ENCODE results near the gene LRBA. TPM values are rescaled to one million over a fixed set of nuclear protein-coding genes. Genes with fewer than 3 reads are reported as not detected.

LRBA gene
- total RNA-seq, 2 experiments from 2014 or later = 53.7 to 54.6 TPM

DNA sequence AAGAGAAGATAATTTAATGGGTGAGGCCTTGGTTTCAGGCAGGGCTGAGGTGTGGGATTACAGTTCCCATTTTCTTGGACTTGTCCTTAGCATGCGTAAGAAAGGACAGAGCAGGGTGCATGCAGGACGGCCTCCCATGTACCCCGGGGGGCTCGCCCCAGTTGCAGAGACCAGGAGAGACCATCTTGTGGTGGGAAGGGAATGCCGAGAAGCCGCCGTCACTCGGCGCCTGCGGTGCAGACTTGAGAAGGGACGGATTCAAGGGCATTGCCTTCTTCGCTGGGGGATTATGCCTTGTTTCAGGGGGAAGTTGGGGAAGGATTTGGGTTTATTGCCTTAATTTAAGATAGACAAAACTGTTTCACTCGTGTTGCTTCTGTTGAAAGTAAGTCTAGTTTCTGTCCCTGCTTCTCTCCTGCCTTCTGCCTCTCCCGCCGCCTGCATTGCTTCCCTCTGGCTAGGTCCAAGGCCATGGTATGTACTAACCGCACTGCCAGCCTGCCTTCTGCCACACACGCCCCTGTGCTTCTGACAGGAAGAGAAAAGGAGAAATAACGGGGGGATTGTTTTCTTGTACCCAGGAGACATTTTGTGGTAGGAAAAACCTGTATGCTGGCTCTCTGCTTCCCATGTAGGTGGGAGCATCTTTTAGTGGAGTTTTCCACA is 761.0 kb downstream of the LRBA start:
- intact Hi-C loops (cut with micrococcal nuclease) = no loop called here
- Mint-ChIP-seq H3K9me3 (no peaks in the 10 kb centered on the region), H3K4me3 (no peak overlapping the region), H3K27ac (no peak overlapping the region), H3K4me1 (ENCODE audit: low read depth) (no peaks in the 10 kb centered on the region), H3K27me3 (ENCODE audit: low read depth) (no peaks in the 10 kb centered on the region), H3K36me3 (ENCODE audit: low read depth) (peaks cover 1% of the 10 kb centered on the region)
- DNase-seq = no peak
- CTCF ChIA-PET = no interaction called here

DNA sequence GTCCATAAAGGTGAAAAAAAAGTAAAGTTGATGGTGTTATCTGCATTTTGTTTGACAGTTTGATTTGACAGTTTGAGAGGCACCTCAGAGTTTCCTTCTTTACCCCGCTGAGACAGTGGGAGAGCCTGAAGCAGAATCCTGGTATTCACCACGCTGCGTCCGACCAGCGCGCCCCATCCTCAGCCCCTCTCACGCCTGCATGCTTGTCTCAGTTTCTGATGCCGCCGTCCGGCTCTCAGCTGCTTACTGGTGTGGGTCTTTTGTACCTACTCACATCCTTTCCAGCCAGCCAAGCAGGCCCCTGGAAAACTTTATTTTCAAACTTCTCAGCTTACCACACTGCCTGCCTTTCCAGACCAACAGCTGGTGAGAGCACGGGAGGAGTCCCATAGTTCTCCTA is 761.7 kb downstream of the LRBA start:
- CTCF ChIA-PET = no interaction called here
- intact Hi-C loops (cut with micrococcal nuclease) = no loop called here
- no peak overlapping the region for H3K4me3 Mint-ChIP-seq
- H3K27me3 Mint-ChIP-seq (ENCODE audit: low read depth) = no peaks in the 10 kb centered on the region
- DNase-seq = no peak
- peaks cover 1% of the 10 kb centered on the region for H3K36me3 Mint-ChIP-seq (ENCODE audit: low read depth)
- H3K27ac Mint-ChIP-seq = no peak overlapping the region
- no peaks in the 10 kb centered on the region for H3K9me3 Mint-ChIP-seq
- H3K4me1 Mint-ChIP-seq (ENCODE audit: low read depth) = no peaks in the 10 kb centered on the region

DNA sequence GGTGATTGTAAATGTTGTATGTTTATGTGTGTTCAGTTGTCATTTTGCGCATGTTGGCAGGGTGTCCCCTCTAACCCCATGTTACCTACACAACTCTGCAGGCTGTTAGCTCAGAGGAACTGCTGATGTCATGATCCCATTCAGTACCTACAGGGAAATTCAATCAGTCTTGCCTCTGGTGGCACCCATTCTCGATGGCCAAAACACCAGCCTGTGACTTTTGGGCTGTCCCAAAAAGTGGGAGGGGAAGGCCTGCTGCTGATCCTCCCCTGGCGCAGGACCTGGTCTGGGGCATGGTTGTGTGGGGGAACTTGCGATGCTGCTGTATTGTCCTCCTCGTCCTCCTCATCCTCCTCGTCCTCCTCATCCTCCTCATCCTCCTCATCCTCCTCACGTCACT is 762.3 kb downstream of the LRBA start:
- DNase-seq = no peak
- intact Hi-C loops (cut with micrococcal nuclease) = no loop called here
- Mint-ChIP-seq H3K4me3 (no peak overlapping the region), H3K36me3 (ENCODE audit: low read depth) (peaks cover 1% of the 10 kb centered on the region), H3K9me3 (no peaks in the 10 kb centered on the region), H3K4me1 (ENCODE audit: low read depth) (no peaks in the 10 kb centered on the region), H3K27ac (no peak overlapping the region), H3K27me3 (ENCODE audit: low read depth) (no peaks in the 10 kb centered on the region)
- CTCF ChIA-PET = no interaction called here

DNA sequence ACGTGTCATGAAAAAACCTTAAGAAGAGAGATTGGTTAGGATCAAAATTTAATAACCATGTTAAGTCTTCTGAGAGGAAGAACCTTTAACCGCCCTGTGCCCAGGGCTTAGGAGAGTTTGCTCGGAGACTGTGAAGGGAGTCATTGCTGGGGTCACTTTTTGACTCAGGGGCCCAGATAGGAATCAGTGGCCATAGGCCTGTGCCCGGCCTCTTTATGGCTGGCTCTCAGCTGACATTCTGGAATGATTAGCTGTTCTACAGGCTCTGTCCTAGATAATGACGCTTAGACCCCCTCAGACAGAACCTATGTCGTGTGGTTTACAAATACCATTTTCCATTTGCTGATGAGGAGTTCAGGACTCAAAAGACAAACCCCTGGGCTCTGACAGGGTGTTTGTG is 762.8 kb downstream of the LRBA start:
- no peaks in the 10 kb centered on the region for H3K9me3 Mint-ChIP-seq
- no peak overlapping the region for H3K27ac Mint-ChIP-seq
- H3K27me3 Mint-ChIP-seq (ENCODE audit: low read depth) = no peaks in the 10 kb centered on the region
- H3K36me3 Mint-ChIP-seq (ENCODE audit: low read depth) = peaks cover 1% of the 10 kb centered on the region
- CTCF ChIA-PET = no interaction called here
- intact Hi-C loops (cut with micrococcal nuclease) = no loop called here
- no peaks in the 10 kb centered on the region for H3K4me1 Mint-ChIP-seq (ENCODE audit: low read depth)
- DNase-seq = no peak
- H3K4me3 Mint-ChIP-seq = no peak overlapping the region

DNA sequence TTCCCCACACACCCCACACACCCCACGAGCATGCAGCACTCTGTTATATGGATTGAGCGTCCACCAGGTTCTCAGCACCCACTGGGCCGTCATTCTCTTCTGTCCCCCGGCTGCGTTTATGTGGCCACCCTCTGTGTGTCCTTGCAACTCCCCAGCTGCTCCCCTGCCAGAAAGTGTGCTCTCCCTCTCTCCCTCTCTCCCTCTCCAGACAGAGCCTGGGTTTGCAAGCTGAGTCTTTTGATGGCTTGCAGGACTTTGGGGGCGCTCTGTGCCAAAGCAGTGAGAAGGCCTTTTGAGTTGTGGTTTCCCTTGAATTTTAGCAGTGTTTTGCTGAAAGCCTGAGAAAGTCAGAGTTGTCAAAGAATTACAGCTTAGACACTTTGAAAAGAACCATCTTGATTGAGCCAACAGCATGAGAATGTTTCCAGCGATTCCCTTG is 763.3 kb downstream of the LRBA start:
- Mint-ChIP-seq H3K27ac (no peak overlapping the region), H3K4me3 (no peak overlapping the region), H3K27me3 (ENCODE audit: low read depth) (no peaks in the 10 kb centered on the region), H3K36me3 (ENCODE audit: low read depth) (peaks cover 1% of the 10 kb centered on the region), H3K4me1 (ENCODE audit: low read depth) (no peaks in the 10 kb centered on the region), H3K9me3 (no peaks in the 10 kb centered on the region)
- CTCF ChIA-PET = no interaction called here
- intact Hi-C loops (cut with micrococcal nuclease) = no loop called here
- DNase-seq = no peak

DNA sequence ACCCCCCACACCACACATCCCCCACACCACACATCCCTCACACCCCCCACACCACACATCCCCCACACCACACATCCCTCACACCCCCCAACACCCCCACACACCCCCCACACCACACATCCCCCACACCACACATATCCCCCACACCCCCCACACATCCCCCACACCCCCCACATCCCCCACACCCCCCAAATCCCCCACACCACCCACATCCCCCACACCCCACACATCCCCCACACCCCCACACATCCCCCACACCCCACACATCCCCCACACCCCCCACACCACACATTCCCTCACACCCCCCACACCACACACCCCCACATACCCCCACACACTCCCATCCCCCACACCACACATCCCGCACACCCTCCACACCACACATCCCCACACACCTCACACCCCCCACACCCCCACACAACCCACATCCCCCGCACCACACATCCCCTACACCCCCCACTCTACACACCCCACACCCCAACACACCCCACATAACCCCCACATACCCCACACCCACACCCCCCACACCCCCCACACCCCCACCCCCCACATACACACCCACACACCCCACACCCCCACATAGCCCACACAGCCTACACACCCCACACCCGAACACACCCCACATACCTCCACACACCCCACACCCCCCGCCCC is 764.0 kb downstream of the LRBA start:
- H3K4me1 Mint-ChIP-seq (ENCODE audit: low read depth) = no peaks in the 10 kb centered on the region
- no peaks in the 10 kb centered on the region for H3K9me3 Mint-ChIP-seq
- no peak overlapping the region for H3K27ac Mint-ChIP-seq
- CTCF ChIA-PET = no interaction called here
- no peak for DNase-seq
- intact Hi-C loops (cut with micrococcal nuclease) = no loop called here
- H3K4me3 Mint-ChIP-seq = no peak overlapping the region
- H3K27me3 Mint-ChIP-seq (ENCODE audit: low read depth) = no peaks in the 10 kb centered on the region
- no peaks in the 10 kb centered on the region for H3K36me3 Mint-ChIP-seq (ENCODE audit: low read depth)

DNA sequence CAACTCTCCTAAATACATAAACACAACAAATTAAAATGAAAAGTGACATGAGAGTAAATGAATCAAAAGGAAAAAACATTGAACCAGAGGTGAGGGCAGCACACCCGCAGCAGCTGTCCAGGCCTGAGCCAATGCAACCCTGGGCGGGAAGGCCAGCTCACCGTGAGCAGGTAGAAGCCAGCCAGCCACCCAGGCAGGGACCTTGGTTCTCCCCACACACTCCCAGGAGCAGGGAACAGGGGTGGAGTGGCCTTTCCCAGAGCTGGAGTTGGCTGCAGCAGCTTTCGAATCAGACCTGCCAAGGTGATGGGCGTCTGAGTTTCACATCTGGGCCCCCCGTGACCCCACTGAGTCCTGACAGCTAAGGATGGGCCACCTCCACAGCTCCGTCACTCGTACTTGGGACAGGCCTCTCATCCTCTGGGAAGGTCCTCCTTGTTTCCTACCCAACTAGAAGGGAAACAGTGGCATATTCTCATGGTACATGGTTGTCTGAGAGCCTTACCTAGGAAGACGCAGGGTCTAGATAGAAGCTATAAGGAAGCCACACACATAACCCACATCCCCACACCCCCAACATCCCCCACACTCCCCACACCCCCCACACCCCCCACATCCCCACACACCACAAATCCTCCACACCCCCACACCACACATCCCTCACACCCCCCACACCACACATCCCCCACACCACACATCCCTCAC is 764.6 kb downstream of the LRBA start:
- DNase-seq = no peak
- H3K4me1 Mint-ChIP-seq (ENCODE audit: low read depth) = no peaks in the 10 kb centered on the region
- H3K36me3 Mint-ChIP-seq (ENCODE audit: low read depth) = no peaks in the 10 kb centered on the region
- H3K4me3 Mint-ChIP-seq = no peak overlapping the region
- H3K27me3 Mint-ChIP-seq (ENCODE audit: low read depth) = no peaks in the 10 kb centered on the region
- CTCF ChIA-PET = no interaction called here
- no peak overlapping the region for H3K27ac Mint-ChIP-seq
- intact Hi-C loops (cut with micrococcal nuclease) = no loop called here
- H3K9me3 Mint-ChIP-seq = no peaks in the 10 kb centered on the region

DNA sequence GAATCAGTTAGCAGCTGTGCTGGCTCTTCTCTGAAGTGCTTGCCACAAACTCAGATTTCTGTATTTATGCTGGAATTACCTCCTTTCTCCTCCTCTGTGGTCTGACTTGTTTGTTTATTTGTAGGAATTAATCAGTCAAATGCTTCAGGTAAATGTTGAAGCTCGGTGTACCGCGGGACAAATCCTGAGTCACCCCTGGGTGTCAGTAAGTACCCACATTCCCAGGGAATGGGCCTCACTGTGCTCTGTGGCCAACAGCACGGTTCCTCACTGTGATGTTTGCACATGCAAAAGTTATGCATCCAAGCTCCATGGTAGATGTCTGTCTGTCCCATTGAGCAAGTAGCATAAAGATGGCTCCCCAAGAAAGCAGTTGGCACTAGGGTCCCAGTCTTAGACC is 766.9 kb downstream of the LRBA start:
- CTCF ChIA-PET = interaction anchor here (0.7 kb wide), 1 partner anchor 269 kb away, joined by 3 read pairs; no protein-coding TSS in a partner anchor
- intact Hi-C loops (cut with micrococcal nuclease) = no loop called here
- Mint-ChIP-seq H3K27me3 (ENCODE audit: low read depth) (peaks cover 2% of the 10 kb centered on the region), H3K4me3 (no peak overlapping the region), H3K9me3 (no peaks in the 10 kb centered on the region), H3K27ac (no peak overlapping the region), H3K4me1 (ENCODE audit: low read depth) (no peaks in the 10 kb centered on the region), H3K36me3 (ENCODE audit: low read depth) (no peaks in the 10 kb centered on the region)
- no peak for DNase-seq

DNA sequence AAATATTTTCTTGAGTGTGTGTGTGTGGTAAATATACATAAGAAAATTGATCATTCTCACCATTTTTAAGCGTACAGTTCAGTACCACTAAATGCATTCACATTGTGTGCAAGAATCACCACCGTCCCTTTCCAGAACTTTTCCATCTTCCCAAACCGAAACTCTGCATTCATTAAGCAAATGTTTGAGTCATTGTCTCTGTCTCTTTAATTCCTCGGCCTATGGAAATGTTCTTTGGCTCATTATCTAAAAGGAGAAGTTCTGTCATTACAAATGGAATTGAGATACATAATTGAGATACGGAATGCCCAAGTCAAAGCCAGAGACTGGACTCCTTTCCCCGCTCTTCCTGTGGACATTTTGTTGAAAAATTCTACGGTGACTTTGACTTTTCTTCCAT is 767.9 kb downstream of the LRBA start:
- DNase-seq = no peak
- Mint-ChIP-seq H3K4me1 (ENCODE audit: low read depth) (no peaks in the 10 kb centered on the region), H3K9me3 (no peaks in the 10 kb centered on the region), H3K36me3 (ENCODE audit: low read depth) (no peaks in the 10 kb centered on the region), H3K27ac (no peak overlapping the region), H3K27me3 (ENCODE audit: low read depth) (peaks cover 2% of the 10 kb centered on the region), H3K4me3 (no peak overlapping the region)
- CTCF ChIA-PET = no interaction called here
- intact Hi-C loops (cut with micrococcal nuclease) = no loop called here

DNA sequence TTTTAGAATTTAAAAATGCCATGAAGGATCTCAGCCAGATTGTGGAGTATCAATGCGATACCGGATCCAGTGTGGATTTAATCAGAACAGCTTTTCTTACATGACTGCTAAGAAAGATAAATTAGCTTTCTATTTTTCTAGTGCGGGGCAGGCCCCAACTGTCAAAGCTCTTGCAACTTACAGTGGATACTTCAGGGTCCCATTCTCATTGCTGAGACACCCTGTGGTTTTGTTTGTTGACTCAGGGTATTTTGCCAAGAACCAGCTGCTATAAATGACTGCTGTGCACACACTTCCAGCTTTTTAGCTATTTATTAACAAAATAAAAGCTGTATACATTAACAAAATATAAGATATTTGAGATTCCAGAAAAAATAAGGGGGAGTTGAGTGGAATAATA is 770.5 kb downstream of the LRBA start:
- H3K4me3 Mint-ChIP-seq = no peak overlapping the region
- DNase-seq = no peak
- no peak overlapping the region for H3K27ac Mint-ChIP-seq
- H3K4me1 Mint-ChIP-seq (ENCODE audit: low read depth) = no peaks in the 10 kb centered on the region
- intact Hi-C loops (cut with micrococcal nuclease) = loop anchor here (5.0 kb wide), 1 partner anchor 623 kb away; no protein-coding TSS in a partner anchor
- no peaks in the 10 kb centered on the region for H3K36me3 Mint-ChIP-seq (ENCODE audit: low read depth)
- CTCF ChIA-PET = interaction anchor here (0.7 to 2.8 kb wide), 7 partner anchors 13 to 1048 kb away, joined by 3 to 12 read pairs (median 4); no protein-coding TSS in a partner anchor
- H3K9me3 Mint-ChIP-seq = no peaks in the 10 kb centered on the region
- H3K27me3 Mint-ChIP-seq (ENCODE audit: low read depth) = peaks cover 2% of the 10 kb centered on the region

DNA sequence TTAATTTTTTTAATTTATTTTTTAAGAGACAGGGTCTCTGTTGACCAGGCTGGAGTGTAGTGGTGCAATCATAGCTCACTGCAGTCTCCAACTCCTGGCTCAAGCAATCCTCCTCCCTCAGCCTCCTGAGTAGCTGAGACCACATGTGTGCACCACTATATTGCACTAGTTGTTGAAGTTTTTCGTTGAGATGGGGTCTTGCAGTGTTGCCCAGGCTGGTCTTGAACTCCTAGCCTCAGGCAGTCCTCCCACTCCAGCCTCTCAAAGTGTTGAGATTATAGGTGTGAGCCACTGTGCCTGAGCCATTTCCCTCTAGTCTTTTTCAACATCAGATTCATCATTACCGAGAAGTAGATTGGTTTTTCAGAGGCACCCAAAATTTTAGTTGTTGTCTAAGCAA is 771.2 kb downstream of the LRBA start:
- H3K4me3 Mint-ChIP-seq = no peak overlapping the region
- CTCF ChIA-PET = interaction anchor here (0.6 to 2.8 kb wide), 13 partner anchors 13 to 1048 kb away, joined by 3 to 12 read pairs (median 5); no protein-coding TSS in a partner anchor
- no peak for DNase-seq
- H3K36me3 Mint-ChIP-seq (ENCODE audit: low read depth) = no peaks in the 10 kb centered on the region
- H3K27me3 Mint-ChIP-seq (ENCODE audit: low read depth) = peaks cover 2% of the 10 kb centered on the region
- H3K27ac Mint-ChIP-seq = no peak overlapping the region
- H3K9me3 Mint-ChIP-seq = no peaks in the 10 kb centered on the region
- H3K4me1 Mint-ChIP-seq (ENCODE audit: low read depth) = no peaks in the 10 kb centered on the region
- intact Hi-C loops (cut with micrococcal nuclease) = loop anchor here (1.0 to 5.0 kb wide), 4 partner anchors 233 to 623 kb away; no protein-coding TSS in a partner anchor

DNA sequence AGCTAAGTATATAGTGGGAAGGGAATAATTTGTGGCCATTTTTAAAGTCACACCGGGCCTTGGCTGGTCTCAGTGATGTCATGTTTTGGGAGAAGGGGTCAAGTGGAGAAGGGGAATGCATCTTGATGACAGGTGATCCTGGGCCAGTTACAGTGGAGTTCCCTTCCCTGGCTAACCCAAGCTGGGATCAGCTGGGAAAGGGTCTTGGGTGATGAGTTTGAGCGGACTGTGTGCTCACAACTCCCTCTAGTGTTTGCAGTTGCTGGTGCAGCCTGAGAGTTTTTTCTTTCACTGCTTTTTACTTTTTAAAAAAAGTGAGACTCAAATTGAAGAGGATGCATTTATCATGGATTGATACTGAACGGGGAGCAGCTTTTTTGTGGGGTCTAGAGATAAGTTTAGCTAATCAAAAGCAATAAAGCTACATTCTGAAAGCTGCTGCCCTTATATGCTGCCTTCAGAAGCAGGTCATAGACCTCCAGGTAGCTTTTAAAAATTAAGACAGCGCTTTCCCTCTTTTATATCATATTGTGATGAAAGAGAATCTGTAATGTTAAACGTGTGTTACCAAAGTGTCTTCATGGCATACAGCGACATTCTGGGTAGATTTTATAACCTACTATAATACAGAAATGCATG is 772.1 kb downstream of the LRBA start:
- H3K4me3 Mint-ChIP-seq = no peak overlapping the region
- no peaks in the 10 kb centered on the region for H3K9me3 Mint-ChIP-seq
- H3K27me3 Mint-ChIP-seq (ENCODE audit: low read depth) = peaks cover 2% of the 10 kb centered on the region
- no peaks in the 10 kb centered on the region for H3K36me3 Mint-ChIP-seq (ENCODE audit: low read depth)
- intact Hi-C loops (cut with micrococcal nuclease) = loop anchor here (1.0 to 5.0 kb wide), 4 partner anchors 232 to 624 kb away; no protein-coding TSS in a partner anchor
- CTCF ChIA-PET = interaction anchor here (0.6 to 2.8 kb wide), 22 partner anchors 9 to 624 kb away, joined by 3 to 12 read pairs (median 4); no protein-coding TSS in a partner anchor
- no peaks in the 10 kb centered on the region for H3K4me1 Mint-ChIP-seq (ENCODE audit: low read depth)
- no peak overlapping the region for H3K27ac Mint-ChIP-seq
- peak; percentile 33 for DNase-seq

All from activated naive CD4-positive, alpha-beta T cell treated with anti-CD3 and anti-CD28 coated beads for 36 hours (primary cell).